ENCODE results near the gene LELP1. TPM values are rescaled to one million over a fixed set of nuclear protein-coding genes. Genes with fewer than 3 reads are reported as not detected.

LELP1 gene
- total and polyA plus RNA-seq, 10 of the 15 experiments (the other 5 are each of a cell fraction or from before 2014, with no cell fraction given) = not detected

GRCh38 chr1:153248176-153248879, 45.1 kb downstream of the LELP1 start:
- ChIA-PET POLR2A (interaction anchor here (1.0 kb wide), 1 partner anchor 14 kb away, joined by 3 read pairs; no protein-coding TSS in a partner anchor), SMC1A (ENCODE audit: uncharacterized antibody, unreplicated experiment) (interaction anchor here (0.6 to 2.1 kb wide), 6 partner anchors 11 to 118 kb away, joined by 3 to 7 read pairs (median 5); partner anchors contain the start of gene LORICRIN), RAD21 (ENCODE audit: unreplicated experiment) (interaction anchor here (1.3 kb wide), 1 partner anchor 15 kb away, joined by 3 read pairs; no protein-coding TSS in a partner anchor), CTCF (interaction anchor here (0.6 to 2.8 kb wide), 8 partner anchors 9 to 322 kb away, joined by 3 to 12 read pairs (median 4); no protein-coding TSS in a partner anchor)
- Histone ChIP-seq H3K36me3 (ENCODE audit: control insufficient read depth in 2 of 2, insufficient read depth in 2 of 2, low read length in 1 of 2) (no peaks in the 10 kb centered on the region), H3K4me2 (ENCODE audit: control insufficient read depth, insufficient read depth) (no peak overlapping the region), H3K4me3 (no peak overlapping the region), H3K27ac (ENCODE audit: control insufficient read depth, insufficient read depth) (no peak overlapping the region), H3K9me3 (replicated peaks; ENCODE audit: control insufficient read depth, insufficient read depth, low read length) (no peaks in the 10 kb centered on the region; the same call in 2 of the 3 replicates), H2AFZ (ENCODE audit: control insufficient read depth, low read depth, low read length) (no peak overlapping the region), H3K4me1 (ENCODE audit: control insufficient read depth, insufficient read depth, low read length) (no peaks in the 10 kb centered on the region), H3K9ac (ENCODE audit: control insufficient read depth, insufficient read depth, low read length) (no peak overlapping the region), H3K79me2 (ENCODE audit: control insufficient read depth, insufficient read depth, low read length) (no peaks in the 10 kb centered on the region), H4K20me1 (ENCODE audit: control insufficient read depth, insufficient read depth) (no peaks in the 10 kb centered on the region), H3K27me3 (replicated peaks in 1 of 2; ENCODE audit: control insufficient read depth in 2 of 2, insufficient read depth in 2 of 2, low read length in 1 of 2) (no peaks in the 10 kb centered on the region)
- no TSS peak for BruUV-seq (replicated peaks)
- no peak for DNase-seq (ENCODE audit: low read depth, low spot score)
- TF ChIP-seq BCLAF1 (IDR thresholded peaks at IDR 0.05) = no peak
- no peak for TF ChIP-seq EZH2 (IDR thresholded peaks at IDR 0.05; ENCODE audit: borderline replicate concordance, control insufficient read depth, low read depth, low read length)
- no peak for FAIRE-seq
- no peak; the same call in 2 of the 3 replicates for ATAC-seq
- intact Hi-C loops (cut with micrococcal nuclease; ENCODE audit: unreplicated experiment) (no loop called here), in situ Hi-C loops (cut with MboI) (no loop called here)
- 10% methylated on average over 5 of the region's 5 CpGs for WGBS (ENCODE audit: insufficient coverage, insufficient replicate concordance, low lambda C conversion rate, missing lambda C conversion rate)

Measured in GM12878 (cell line).